ENCODE data around the gene TCL1B.

The TCL1B gene

GRCh38 chr14:95656634-95657033 is 29.6 kb upstream of the TCL1B start:
- no peaks in the 10 kb centered on the region for H4K20me1 ChIP-seq (ENCODE audit: low read depth, low read length)
- H3F3A ChIP-seq (ENCODE audit: insufficient read depth), result peaks cover 39% of the 10 kb centered on the region
- H3K27me3 ChIP-seq (ENCODE audit: low read length), result no peaks in the 10 kb centered on the region
- TF ChIP-seq EZH2phosphoT487 (conservative IDR thresholded peaks at IDR 0.05; ENCODE audit: low read length), result no peak
- no peak for TF ChIP-seq CTCF (IDR thresholded peaks at IDR 0.05; ENCODE audit: insufficient read depth, low read length, poor library complexity, severe bottlenecking)
- H3K4me2 ChIP-seq (ENCODE audit: low read depth, low read length, poor library complexity, severe bottlenecking), result no peak overlapping the region
- H3K9me3 ChIP-seq (ENCODE audit: insufficient read depth, low read length), result no peaks in the 10 kb centered on the region
- H3K9ac ChIP-seq (ENCODE audit: low read length), result no peak overlapping the region
- H3K36me3 ChIP-seq (ENCODE audit: low read length), result no peaks in the 10 kb centered on the region
- H3K9me2 ChIP-seq (replicated peaks; ENCODE audit: insufficient read depth, low read length), result no peaks in the 10 kb centered on the region
- no peak overlapping the region for H3K4me3 ChIP-seq (ENCODE audit: insufficient read depth, low read length, poor library complexity, severe bottlenecking)
- H3K79me2 ChIP-seq (ENCODE audit: insufficient read depth, low read length), result no peaks in the 10 kb centered on the region
- H2AFZ ChIP-seq (ENCODE audit: low read depth, low read length, severe bottlenecking), result no peak overlapping the region
- H3K27ac ChIP-seq (ENCODE audit: low read depth, low read length), result peak overlapping the region; percentile 67

- Histone ChIP-seq H3K36me3 (ENCODE audit: low read length) (no peaks in the 10 kb centered on the region), H3K27me3 (ENCODE audit: low read length) (no peaks in the 10 kb centered on the region), H3K9me2 (replicated peaks; ENCODE audit: insufficient read depth, low read length) (no peaks in the 10 kb centered on the region), H3K79me2 (ENCODE audit: insufficient read depth, low read length) (no peaks in the 10 kb centered on the region), H3K27ac (ENCODE audit: low read depth, low read length) (peak overlapping the region; percentile 67), H3K4me2 (ENCODE audit: low read depth, low read length, poor library complexity, severe bottlenecking) (no peak overlapping the region), H3K9ac (ENCODE audit: low read length) (no peak overlapping the region), H3K9me3 (ENCODE audit: insufficient read depth, low read length) (no peaks in the 10 kb centered on the region), H2AFZ (ENCODE audit: low read depth, low read length, severe bottlenecking) (no peak overlapping the region), H4K20me1 (ENCODE audit: low read depth, low read length) (no peaks in the 10 kb centered on the region), H3F3A (ENCODE audit: insufficient read depth) (peaks cover 47% of the 10 kb centered on the region), H3K4me3 (ENCODE audit: insufficient read depth, low read length, poor library complexity, severe bottlenecking) (no peak overlapping the region)
- TF ChIP-seq EZH2phosphoT487 (conservative IDR thresholded peaks at IDR 0.05; ENCODE audit: low read length) (no peak), CTCF (IDR thresholded peaks at IDR 0.05; ENCODE audit: insufficient read depth, low read length, poor library complexity, severe bottlenecking) (no peak)
Measured at GRCh38 chr14:95657454-95657853, 28.8 kb upstream of the TCL1B start.

- Histone ChIP-seq H3K27me3 (ENCODE audit: low read length) (no peaks in the 10 kb centered on the region), H3K79me2 (ENCODE audit: insufficient read depth, low read length) (no peaks in the 10 kb centered on the region)
- TF ChIP-seq EZH2phosphoT487 (conservative IDR thresholded peaks at IDR 0.05; ENCODE audit: low read length) (no peak), CTCF (IDR thresholded peaks at IDR 0.05; ENCODE audit: insufficient read depth, low read length, poor library complexity, severe bottlenecking) (no peak)
Measured at GRCh38 chr14:95659293-95659989, 26.8 kb upstream of the TCL1B start.

More at GRCh38 chr14:95659293-95659989, 26.8 kb upstream of the TCL1B start:
- Histone ChIP-seq H2AFZ (ENCODE audit: low read depth, low read length, severe bottlenecking) (no peak overlapping the region), H3K9me3 (ENCODE audit: insufficient read depth, low read length) (no peaks in the 10 kb centered on the region), H3K36me3 (ENCODE audit: low read length) (no peaks in the 10 kb centered on the region), H3K4me2 (ENCODE audit: low read depth, low read length, poor library complexity, severe bottlenecking) (peak overlapping the region; percentile 22), H4K20me1 (ENCODE audit: low read depth, low read length) (no peaks in the 10 kb centered on the region), H3K9me2 (replicated peaks; ENCODE audit: insufficient read depth, low read length) (no peaks in the 10 kb centered on the region), H3F3A (ENCODE audit: insufficient read depth) (peaks cover 67% of the 10 kb centered on the region), H3K27ac (ENCODE audit: low read depth, low read length) (peak overlapping the region; percentile 99), H3K9ac (ENCODE audit: low read length) (peak overlapping the region; percentile 35), H3K4me3 (ENCODE audit: insufficient read depth, low read length, poor library complexity, severe bottlenecking) (no peak overlapping the region)
